ENCODE measurements around the gene LMO7.
A peak's percentile ranks its signal among the peaks of the same experiment; 100 is the strongest.

The LMO7 gene

DNA sequence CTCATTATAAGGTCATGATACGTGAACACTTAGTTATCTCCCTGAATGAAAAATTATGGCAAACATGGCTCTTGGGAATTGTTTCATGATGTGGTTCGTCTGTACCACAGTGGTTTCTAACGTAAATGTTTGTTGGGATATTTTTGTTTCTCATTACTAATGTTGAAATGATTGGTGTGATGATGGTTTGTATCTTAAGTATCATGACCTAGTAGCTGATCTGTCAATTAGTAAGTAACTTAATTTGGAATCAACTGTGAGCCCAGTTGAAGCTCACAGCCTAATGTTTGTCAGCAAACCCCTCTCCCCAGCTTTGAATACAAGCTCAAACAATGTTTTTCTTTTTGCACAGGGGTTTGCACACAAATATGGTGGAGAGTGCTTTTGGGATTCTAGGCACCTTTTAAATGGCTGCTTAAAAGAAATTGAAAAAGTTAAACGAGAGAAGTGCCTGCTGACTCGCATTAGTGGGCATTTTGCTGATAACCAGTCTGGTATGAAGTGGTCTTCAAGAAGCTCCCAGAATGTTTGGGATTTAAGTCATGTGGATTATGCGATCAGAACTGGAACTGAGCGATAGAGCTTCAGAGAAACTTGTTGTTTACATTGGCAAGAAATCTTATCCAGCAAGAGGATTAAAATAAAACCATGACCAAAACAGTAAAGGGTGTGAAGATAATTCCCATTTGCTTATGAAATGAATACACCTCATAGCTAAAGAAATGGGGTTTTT, 68.2 kb downstream of the LMO7 start:
- no peak overlapping the region for H3K4me3 ChIP-seq (ENCODE audit: low read depth in 1 of 2, low read length in 2 of 2)
- no peak overlapping the region for H3K9ac ChIP-seq (ENCODE audit: low read depth in 1 of 2, low read length in 2 of 2)

GRCh38 chr13:75704927-75705288, 68.8 kb downstream of the LMO7 start:
- Histone ChIP-seq H3K36me3 (ENCODE audit: control insufficient read depth in 1 of 2, insufficient read depth in 2 of 2, low read length in 2 of 2) (no peaks in the 10 kb centered on the region), H3K27ac (ENCODE audit: low read depth, low read length) (peak overlapping the region; percentile 53), H3K27me3 (ENCODE audit: control insufficient read depth in 1 of 2, insufficient read depth in 2 of 2, low read length in 2 of 2) (no peaks in the 10 kb centered on the region), H3K4me3 (ENCODE audit: low read depth in 1 of 2, low read length in 2 of 2) (no peak overlapping the region), H3K9me3 (ENCODE audit: control insufficient read depth in 1 of 2, low read length in 2 of 2) (no peaks in the 10 kb centered on the region), H3K4me1 (ENCODE audit: control insufficient read depth in 1 of 2, insufficient read depth in 2 of 2, low read length in 2 of 2) (peaks cover 3 to 17% of the 10 kb centered on the region in 2 donors), H3K9ac (ENCODE audit: low read depth in 1 of 2, low read length in 2 of 2) (peak overlapping the region in 1 of 2 donors; percentile 16)

More for the DNA sequence above, 68.2 kb downstream of the LMO7 start:
- Histone ChIP-seq H3K27me3 (ENCODE audit: control insufficient read depth in 1 of 2, insufficient read depth in 2 of 2, low read length in 2 of 2) (no peaks in the 10 kb centered on the region), H3K4me1 (ENCODE audit: control insufficient read depth in 1 of 2, insufficient read depth in 2 of 2, low read length in 2 of 2) (peaks cover 3 to 17% of the 10 kb centered on the region in 2 donors), H3K9me3 (ENCODE audit: control insufficient read depth in 1 of 2, low read length in 2 of 2) (no peaks in the 10 kb centered on the region), H3K36me3 (ENCODE audit: control insufficient read depth in 1 of 2, insufficient read depth in 2 of 2, low read length in 2 of 2) (no peaks in the 10 kb centered on the region), H3K27ac (ENCODE audit: low read depth, low read length) (no peak overlapping the region)

- no peaks in the 10 kb centered on the region for H3K9me3 ChIP-seq (ENCODE audit: control insufficient read depth in 1 of 2, low read length in 2 of 2)
- H3K4me1 ChIP-seq (ENCODE audit: control insufficient read depth in 1 of 2, insufficient read depth in 2 of 2, low read length in 2 of 2), result peaks cover 3 to 17% of the 10 kb centered on the region in 2 donors
- no peaks in the 10 kb centered on the region for H3K27me3 ChIP-seq (ENCODE audit: control insufficient read depth in 1 of 2, insufficient read depth in 2 of 2, low read length in 2 of 2)
- H3K4me3 ChIP-seq (ENCODE audit: low read depth in 1 of 2, low read length in 2 of 2), result no peak overlapping the region
- H3K27ac ChIP-seq (ENCODE audit: low read depth, low read length), result peak overlapping the region; percentile 53
- H3K36me3 ChIP-seq (ENCODE audit: control insufficient read depth in 1 of 2, insufficient read depth in 2 of 2, low read length in 2 of 2), result no peaks in the 10 kb centered on the region
- H3K9ac ChIP-seq (ENCODE audit: low read depth in 1 of 2, low read length in 2 of 2), result peak overlapping the region in 1 of 2 donors; percentile 16
These were observed 69.3 kb downstream of the LMO7 start for GRCh38 chr13:75705395-75705794.

DNA sequence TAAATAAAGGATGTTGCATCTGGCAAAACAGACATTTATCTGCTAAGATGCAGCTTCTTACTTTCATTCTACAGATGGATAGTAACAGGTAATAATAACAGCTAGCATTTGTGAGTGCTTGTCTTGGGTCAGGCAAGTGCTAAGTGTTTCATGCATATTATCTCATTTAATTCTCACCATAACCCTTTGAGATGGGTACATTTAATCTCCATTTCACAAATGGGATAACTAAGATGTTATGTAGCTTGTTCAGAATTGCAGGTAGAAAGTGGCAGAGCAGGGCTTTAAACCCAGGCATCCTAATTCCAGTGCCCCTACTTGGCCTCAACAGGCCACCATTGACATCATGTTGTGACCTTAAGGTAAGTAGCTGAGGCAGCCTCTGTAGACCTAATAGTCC, 69.8 kb downstream of the LMO7 start:
- Histone ChIP-seq H3K9me3 (ENCODE audit: control insufficient read depth in 1 of 2, low read length in 2 of 2) (no peaks in the 10 kb centered on the region), H3K4me1 (ENCODE audit: control insufficient read depth in 1 of 2, insufficient read depth in 2 of 2, low read length in 2 of 2) (peaks cover 3 to 17% of the 10 kb centered on the region in 2 donors), H3K4me3 (ENCODE audit: low read depth in 1 of 2, low read length in 2 of 2) (no peak overlapping the region), H3K27me3 (ENCODE audit: control insufficient read depth in 1 of 2, insufficient read depth in 2 of 2, low read length in 2 of 2) (no peaks in the 10 kb centered on the region), H3K36me3 (ENCODE audit: control insufficient read depth in 1 of 2, insufficient read depth in 2 of 2, low read length in 2 of 2) (no peaks in the 10 kb centered on the region), H3K27ac (ENCODE audit: low read depth, low read length) (no peak overlapping the region), H3K9ac (ENCODE audit: low read depth in 1 of 2, low read length in 2 of 2) (no peak overlapping the region)

GRCh38 chr13:75713852-75714251, 77.7 kb downstream of the LMO7 start:
- Histone ChIP-seq H3K9ac (ENCODE audit: low read depth in 1 of 2, low read length in 2 of 2) (no peak overlapping the region), H3K27me3 (ENCODE audit: control insufficient read depth in 1 of 2, insufficient read depth in 2 of 2, low read length in 2 of 2) (no peaks in the 10 kb centered on the region), H3K27ac (ENCODE audit: low read depth, low read length) (no peak overlapping the region), H3K36me3 (ENCODE audit: control insufficient read depth in 1 of 2, insufficient read depth in 2 of 2, low read length in 2 of 2) (no peaks in the 10 kb centered on the region), H3K4me1 (ENCODE audit: control insufficient read depth in 1 of 2, insufficient read depth in 2 of 2, low read length in 2 of 2) (no peaks in the 10 kb centered on the region), H3K4me3 (ENCODE audit: low read depth in 1 of 2, low read length in 2 of 2) (no peak overlapping the region), H3K9me3 (ENCODE audit: control insufficient read depth in 1 of 2, low read length in 2 of 2) (no peaks in the 10 kb centered on the region)

DNA sequence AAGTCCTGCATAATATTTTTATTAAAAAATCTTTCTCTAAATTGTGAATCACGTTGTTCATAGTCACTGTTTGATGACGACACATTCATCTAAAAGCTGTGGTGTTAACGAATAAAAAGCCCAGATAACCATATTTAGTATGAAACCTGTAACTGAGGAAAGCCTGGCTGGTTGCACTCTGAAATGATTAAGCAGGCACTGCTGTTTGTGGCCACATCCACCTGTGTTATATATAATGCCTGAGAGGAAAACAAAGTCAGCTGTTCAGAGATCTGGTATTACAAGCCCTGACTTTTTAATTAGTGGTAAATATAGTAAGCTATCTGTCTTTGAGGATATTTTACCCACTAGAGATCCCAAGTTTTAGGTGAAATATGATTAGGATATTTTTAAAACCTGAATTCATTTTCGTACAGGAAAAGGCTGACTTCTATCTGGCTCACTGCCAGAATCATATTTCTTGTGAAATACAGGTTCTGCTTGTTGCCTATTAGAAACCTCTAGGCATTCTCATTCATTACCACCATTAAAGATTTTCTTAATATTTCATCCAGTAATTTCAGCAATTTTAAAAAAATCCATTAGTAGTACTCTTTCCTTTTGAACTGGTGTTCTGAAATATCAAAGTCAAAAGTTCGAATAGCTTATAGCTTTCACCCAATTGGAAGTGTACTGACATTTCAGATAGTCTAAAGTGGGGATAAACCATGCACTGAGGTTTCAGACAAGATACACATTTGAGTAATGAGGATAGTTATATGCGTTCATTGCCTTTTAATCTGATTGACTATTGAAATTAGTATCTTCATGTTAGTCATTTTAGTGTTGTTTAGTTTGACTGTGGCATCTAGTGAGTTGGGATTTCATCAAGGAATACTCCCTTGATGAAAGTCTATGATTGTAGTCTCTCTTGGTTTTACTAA, 79.7 kb downstream of the LMO7 start:
- H3K27ac ChIP-seq (ENCODE audit: low read depth, low read length), result no peak overlapping the region
- H3K4me3 ChIP-seq (ENCODE audit: low read depth in 1 of 2, low read length in 2 of 2), result no peak overlapping the region
- H3K4me1 ChIP-seq (ENCODE audit: control insufficient read depth in 1 of 2, insufficient read depth in 2 of 2, low read length in 2 of 2), result no peaks in the 10 kb centered on the region
- no peaks in the 10 kb centered on the region for H3K36me3 ChIP-seq (ENCODE audit: control insufficient read depth in 1 of 2, insufficient read depth in 2 of 2, low read length in 2 of 2)
- no peaks in the 10 kb centered on the region for H3K9me3 ChIP-seq (ENCODE audit: control insufficient read depth in 1 of 2, low read length in 2 of 2)
- H3K9ac ChIP-seq (ENCODE audit: low read depth in 1 of 2, low read length in 2 of 2), result no peak overlapping the region
- H3K27me3 ChIP-seq (ENCODE audit: control insufficient read depth in 1 of 2, insufficient read depth in 2 of 2, low read length in 2 of 2), result no peaks in the 10 kb centered on the region

DNA sequence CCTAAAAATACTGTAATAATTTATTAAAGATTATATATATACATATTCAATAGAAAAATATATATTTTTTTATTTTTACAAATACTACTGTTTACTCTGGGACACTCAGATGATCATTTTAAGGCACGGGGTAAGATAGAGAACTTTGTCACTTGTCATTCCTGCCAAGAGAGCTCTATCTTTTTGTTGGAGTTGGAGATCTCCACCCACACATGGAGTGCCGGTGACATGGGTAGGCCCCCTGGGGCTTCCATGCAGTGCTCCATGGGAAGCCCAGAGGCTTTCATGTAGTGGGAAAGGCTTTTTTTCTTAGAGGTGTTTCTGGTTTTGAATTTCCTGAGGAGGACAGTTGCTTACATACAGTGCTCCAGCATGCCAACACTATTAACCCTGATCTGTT, 81.4 kb downstream of the LMO7 start:
- no peak overlapping the region for H3K9ac ChIP-seq (ENCODE audit: low read depth in 1 of 2, low read length in 2 of 2)
- H3K4me3 ChIP-seq (ENCODE audit: low read depth in 1 of 2, low read length in 2 of 2), result no peak overlapping the region
- H3K9me3 ChIP-seq (ENCODE audit: control insufficient read depth in 1 of 2, low read length in 2 of 2), result no peaks in the 10 kb centered on the region
- H3K36me3 ChIP-seq (ENCODE audit: control insufficient read depth in 1 of 2, insufficient read depth in 2 of 2, low read length in 2 of 2), result no peaks in the 10 kb centered on the region
- H3K27ac ChIP-seq (ENCODE audit: low read depth, low read length), result no peak overlapping the region
- no peaks in the 10 kb centered on the region for H3K27me3 ChIP-seq (ENCODE audit: control insufficient read depth in 1 of 2, insufficient read depth in 2 of 2, low read length in 2 of 2)
- H3K4me1 ChIP-seq (ENCODE audit: control insufficient read depth in 1 of 2, insufficient read depth in 2 of 2, low read length in 2 of 2), result no peaks in the 10 kb centered on the region

DNA sequence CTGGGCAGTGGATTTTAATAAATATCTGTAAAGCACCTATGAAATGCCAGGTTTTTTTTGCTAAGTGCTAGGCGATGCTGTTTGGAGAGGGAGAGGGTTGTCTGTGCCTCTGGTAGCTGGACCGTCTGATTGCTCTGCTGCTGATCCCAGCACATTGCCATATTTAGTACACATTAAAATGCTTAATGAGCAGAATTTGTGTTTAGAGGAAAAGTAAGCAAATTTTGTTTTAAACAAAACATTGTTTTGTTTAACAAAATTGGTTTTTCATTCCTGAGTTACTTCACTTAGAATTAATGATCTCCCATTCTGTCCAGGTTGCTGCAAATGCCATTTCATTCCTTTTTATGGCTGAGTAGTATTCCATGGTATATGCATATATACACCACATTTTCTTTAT, 85.2 kb downstream of the LMO7 start:
- H3K9me3 ChIP-seq (ENCODE audit: control insufficient read depth in 1 of 2, low read length in 2 of 2), result no peaks in the 10 kb centered on the region
- H3K4me1 ChIP-seq (ENCODE audit: control insufficient read depth in 1 of 2, insufficient read depth in 2 of 2, low read length in 2 of 2), result peaks cover 5 to 22% of the 10 kb centered on the region in 2 donors

DNA sequence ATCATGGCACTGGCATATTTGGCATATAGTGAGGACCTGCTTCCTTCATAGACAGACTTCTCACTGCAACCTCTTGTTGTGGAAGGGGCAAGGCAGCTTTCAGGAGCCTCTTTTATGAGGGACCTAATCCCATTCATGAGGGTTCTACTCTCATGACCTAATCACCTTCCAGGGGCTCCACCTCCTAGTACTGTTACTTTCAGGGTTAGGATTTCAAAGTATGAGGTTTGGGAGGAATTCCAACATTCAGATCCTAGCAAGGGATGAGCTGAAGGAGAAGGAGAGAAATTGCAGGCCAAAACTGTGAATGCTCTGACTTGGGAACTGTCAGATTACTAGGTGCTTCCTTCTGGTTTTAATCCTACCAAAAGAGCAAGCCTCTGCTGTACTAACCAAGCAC, 87.8 kb downstream of the LMO7 start:
- peak overlapping the region; percentile 66 for H3K27ac ChIP-seq (ENCODE audit: low read depth, low read length)
- H3K4me1 ChIP-seq (ENCODE audit: control insufficient read depth in 1 of 2, insufficient read depth in 2 of 2, low read length in 2 of 2), result peaks cover 5 to 29% of the 10 kb centered on the region in 2 donors
- no peak overlapping the region for H3K9ac ChIP-seq (ENCODE audit: low read depth in 1 of 2, low read length in 2 of 2)
- H3K36me3 ChIP-seq (ENCODE audit: control insufficient read depth in 1 of 2, insufficient read depth in 2 of 2, low read length in 2 of 2), result no peaks in the 10 kb centered on the region
- H3K4me3 ChIP-seq (ENCODE audit: low read depth in 1 of 2, low read length in 2 of 2), result peak overlapping the region in 1 of 2 donors; percentile 15
- no peaks in the 10 kb centered on the region for H3K27me3 ChIP-seq (ENCODE audit: control insufficient read depth in 1 of 2, insufficient read depth in 2 of 2, low read length in 2 of 2)
- no peaks in the 10 kb centered on the region for H3K9me3 ChIP-seq (ENCODE audit: control insufficient read depth in 1 of 2, low read length in 2 of 2)

More for the DNA sequence above, 85.2 kb downstream of the LMO7 start:
- H3K9ac ChIP-seq (ENCODE audit: low read depth in 1 of 2, low read length in 2 of 2), result no peak overlapping the region
- no peak overlapping the region for H3K4me3 ChIP-seq (ENCODE audit: low read depth in 1 of 2, low read length in 2 of 2)
- H3K27ac ChIP-seq (ENCODE audit: low read depth, low read length), result no peak overlapping the region
- H3K27me3 ChIP-seq (ENCODE audit: control insufficient read depth in 1 of 2, insufficient read depth in 2 of 2, low read length in 2 of 2), result no peaks in the 10 kb centered on the region
- no peaks in the 10 kb centered on the region for H3K36me3 ChIP-seq (ENCODE audit: control insufficient read depth in 1 of 2, insufficient read depth in 2 of 2, low read length in 2 of 2)

Data from duodenal mucosa (tissue), 2 donors.